Stomach (tissue), 9 donors: ENCODE results near the gene ACTL8. TPM values are rescaled to one million over a fixed set of nuclear protein-coding genes. Genes with fewer than 3 reads are reported as not detected.

ENCODE experiments used
- DNase-seq, 2 donors: peaks; one replicate each; pipeline versions ENCODE4 v3.0.0 to v3.0.0-alpha.2; 2013 to 2019
- H3K27ac ChIP-seq, 5 donors: fragments of 200-600 bp in 4 of 5; sonication (generic) in 4 of 5; one replicate each; pipeline ENCODE4 v1.5.1; 2013 to 2019; ENCODE audit warnings: mild to moderate bottlenecking in 1 of 5, moderate library complexity in 1 of 5
- H3K27me3 ChIP-seq, 3 donors: fragments of 200-600 bp; sonication (generic); one replicate each; pipeline ENCODE4 v1.5.1; 2017 to 2019; ENCODE audit warnings: mixed run types in 1 of 3
- H3K36me3 ChIP-seq, 4 donors: fragments of 200-600 bp; sonication (generic); 1 replicate in 3 of 4; 2 replicates in 1 of 4; pipeline ENCODE4 v1.5.1; 2016 to 2019
- H3K4me1 ChIP-seq, 4 donors: fragments of 200-600 bp; sonication (generic); one replicate each; pipeline ENCODE4 v1.5.1; 2016 to 2019
- H3K4me3 ChIP-seq, 4 donors: fragments of 200-600 bp; sonication (generic) in 3 of 4; one replicate each; pipeline ENCODE4 v1.5.1; 2016 to 2019; ENCODE audit warnings: mild to moderate bottlenecking in 1 of 4
- H3K9me3 ChIP-seq, 4 donors: fragments of 200-600 bp; sonication (generic); one replicate each; pipeline ENCODE4 v1.5.1; 2016 to 2019
- EP300 ChIP-seq: sonication (generic); formaldehyde crosslinking; IDR thresholded peaks from one replicate; pipeline ENCODE4 v1.6.1; 2017; ENCODE audit warnings: antibody characterized with exemption
- POLR2A ChIP-seq, 4 donors: fragments of 450-650 bp; IDR thresholded peaks; one replicate each; pipeline ENCODE4 v1.6.1; 2016; ENCODE audit warnings: antibody characterized with exemption in 4 of 4, control low read depth in 2 of 4, mild to moderate bottlenecking in 1 of 4, moderate library complexity in 1 of 4
- POLR2AphosphoS5 ChIP-seq, 3 donors: sonication (generic); formaldehyde crosslinking; IDR thresholded peaks; one replicate each; pipeline ENCODE4 v1.6.1; 2016; ENCODE audit warnings: antibody characterized with exemption in 3 of 3
- WGBS, 5 donors: extraction: QIAGEN DNeasy Blood & Tissue Kit in 3 of 5; methylation state at CpG; one replicate each; pipeline versions ENCODE4 v1.1.5 to v1.1.7; 2013 to 2018; 5-methylcytosine and 5-hydroxymethylcytosine counted together
- intact Hi-C: fragments of 100-400 bp; cut with DNase I; formaldehyde crosslinking; loops from one replicate; pipeline ENCODE4 v1.15.1; 2023; ENCODE audit warnings: low total_unique reads
- polyA plus RNA-seq, 3 donors: library from polyadenylated mRNA; stranded (reverse); fragments of 200-250 nt; gene quantifications; one replicate each; pipeline ENCODE4 v1.2.3, GENCODE V29; 2013
- total RNA-seq, 5 donors: library from RNA; depleted of rRNA; stranded (reverse); fragments of >200 nt; gene quantifications; one replicate each; pipeline versions ENCODE4 v1.1.0 to v1.2.3, GENCODE V29; 2014 to 2016
- TF ChIP-seq, protein P1 (sequence below), 7 experiments: fragments of 450-650 bp in 4 of 7; fragments of 200-600 bp in 3 of 7; sonication (generic) in 3 of 7; IDR thresholded peaks; one replicate each; pipeline ENCODE4 v1.5.1; 2016 to 2019; ENCODE audit warnings: antibody characterized with exemption in 7 of 7, control low read depth in 2 of 7, mild to moderate bottlenecking in 1 of 7
- donor health status: healthy with polysubstance abuse.
- donor health status: Bipolar disorder and iron deficiency.
- donor health status: healthy.

ACTL8 gene
- total and polyA plus RNA-seq, 8 donors: not detected

DNA sequence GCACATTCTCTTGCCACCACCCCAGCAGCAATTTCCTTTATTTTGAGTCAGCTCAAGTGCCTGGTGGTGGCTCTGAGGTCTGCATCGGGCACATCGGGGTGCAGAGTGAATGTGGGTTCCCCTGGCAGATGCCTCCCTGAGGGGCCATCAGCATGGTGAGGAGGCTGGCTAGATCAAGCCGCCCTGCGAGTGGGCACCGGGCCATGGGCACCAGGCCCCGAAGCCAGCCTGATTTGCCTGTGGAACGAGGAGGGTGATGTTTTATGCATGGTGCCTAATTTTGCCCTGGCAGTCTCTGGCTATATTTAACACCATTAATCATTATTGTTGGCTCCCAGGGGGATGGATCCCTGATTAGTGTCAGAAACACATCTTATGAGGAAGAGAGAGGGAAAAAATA, 36.3 kb downstream of the ACTL8 start:
- Histone ChIP-seq H3K27ac (no peak overlapping the region), H3K36me3 (no peaks in the 10 kb centered on the region), H3K4me1 (no peaks in the 10 kb centered on the region), H3K4me3 (no peak overlapping the region), H3K9me3 (no peaks in the 10 kb centered on the region), H3K27me3 (peaks cover 0 to 52% (median 5%) of the 10 kb centered on the region in 3 donors)
- intact Hi-C loops: no loop called here
- DNase-seq: no peak
- 86 to 94% (median 92%) methylated on average over 7 of the region's 7 CpGs for WGBS, 5 donors
- TF ChIP-seq POLR2AphosphoS5 (IDR thresholded peaks at IDR 0.05) (no peak), POLR2A (IDR thresholded peaks at IDR 0.05) (no peak), EP300 (no peak)
- TF ChIP-seq, protein P1, sequence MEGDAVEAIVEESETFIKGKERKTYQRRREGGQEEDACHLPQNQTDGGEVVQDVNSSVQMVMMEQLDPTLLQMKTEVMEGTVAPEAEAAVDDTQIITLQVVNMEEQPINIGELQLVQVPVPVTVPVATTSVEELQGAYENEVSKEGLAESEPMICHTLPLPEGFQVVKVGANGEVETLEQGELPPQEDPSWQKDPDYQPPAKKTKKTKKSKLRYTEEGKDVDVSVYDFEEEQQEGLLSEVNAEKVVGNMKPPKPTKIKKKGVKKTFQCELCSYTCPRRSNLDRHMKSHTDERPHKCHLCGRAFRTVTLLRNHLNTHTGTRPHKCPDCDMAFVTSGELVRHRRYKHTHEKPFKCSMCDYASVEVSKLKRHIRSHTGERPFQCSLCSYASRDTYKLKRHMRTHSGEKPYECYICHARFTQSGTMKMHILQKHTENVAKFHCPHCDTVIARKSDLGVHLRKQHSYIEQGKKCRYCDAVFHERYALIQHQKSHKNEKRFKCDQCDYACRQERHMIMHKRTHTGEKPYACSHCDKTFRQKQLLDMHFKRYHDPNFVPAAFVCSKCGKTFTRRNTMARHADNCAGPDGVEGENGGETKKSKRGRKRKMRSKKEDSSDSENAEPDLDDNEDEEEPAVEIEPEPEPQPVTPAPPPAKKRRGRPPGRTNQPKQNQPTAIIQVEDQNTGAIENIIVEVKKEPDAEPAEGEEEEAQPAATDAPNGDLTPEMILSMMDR (IDR thresholded peaks at IDR 0.05): no peak

DNA sequence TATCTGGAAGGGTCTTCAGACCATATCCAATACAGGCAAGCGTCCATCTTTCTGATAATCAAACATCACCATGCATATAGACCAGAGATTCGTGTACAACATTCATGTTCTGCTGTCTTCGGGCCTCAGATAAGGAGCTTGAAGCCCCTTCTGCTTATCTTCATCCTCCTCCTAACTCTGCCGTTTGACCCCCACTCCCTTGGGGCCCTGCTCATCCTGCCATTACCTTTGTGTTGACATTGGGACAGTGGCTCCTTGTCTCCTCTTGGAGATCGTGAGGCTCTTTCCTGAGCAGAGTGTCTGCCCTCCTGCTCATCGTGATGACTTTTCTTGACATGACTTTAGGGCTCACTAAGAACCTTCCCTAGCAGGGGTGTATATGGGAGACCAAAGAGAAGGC, 37.3 kb downstream of the ACTL8 start:
- H3K36me3 ChIP-seq: no peaks in the 10 kb centered on the region
- no peak overlapping the region for H3K4me3 ChIP-seq
- WGBS, 5 donors: 67 to 82% (median 72%) methylated on average over 6 of the region's 6 CpGs
- TF ChIP-seq EP300: no peak
- no peak for TF ChIP-seq POLR2AphosphoS5 (IDR thresholded peaks at IDR 0.05)
- TF ChIP-seq, protein P1 (IDR thresholded peaks at IDR 0.05): no peak
- no peak for TF ChIP-seq POLR2A (IDR thresholded peaks at IDR 0.05)
- no peaks in the 10 kb centered on the region for H3K4me1 ChIP-seq
- H3K27ac ChIP-seq: no peak overlapping the region
- intact Hi-C loops: no loop called here
- H3K9me3 ChIP-seq: no peaks in the 10 kb centered on the region
- DNase-seq: no peak
- H3K27me3 ChIP-seq: peaks cover 0 to 60% (median 8%) of the 10 kb centered on the region in 3 donors

- WGBS, 5 donors: 53 to 55% (median 54%) methylated on average over 15 of the region's 15 CpGs
- no peak overlapping the region for H3K4me3 ChIP-seq
- no peaks in the 10 kb centered on the region for H3K36me3 ChIP-seq
- intact Hi-C loops: no loop called here
- TF ChIP-seq POLR2AphosphoS5 (IDR thresholded peaks at IDR 0.05): no peak
- no peak for TF ChIP-seq POLR2A (IDR thresholded peaks at IDR 0.05)
- TF ChIP-seq, protein P1 (IDR thresholded peaks at IDR 0.05): no peak
- TF ChIP-seq EP300: no peak
- DNase-seq: peak in 1 of 2 donors; percentile 18
- no peaks in the 10 kb centered on the region for H3K9me3 ChIP-seq
- H3K27me3 ChIP-seq: peaks cover 0 to 68% (median 8%) of the 10 kb centered on the region in 3 donors
- no peak overlapping the region for H3K27ac ChIP-seq
- no peaks in the 10 kb centered on the region for H3K4me1 ChIP-seq
Observed at GRCh38 chr1:17795081-17795809, 40.1 kb downstream of the ACTL8 start.

- Histone ChIP-seq H3K4me3 (no peak overlapping the region), H3K27ac (no peak overlapping the region), H3K4me1 (no peaks in the 10 kb centered on the region), H3K36me3 (no peaks in the 10 kb centered on the region), H3K9me3 (no peaks in the 10 kb centered on the region), H3K27me3 (peaks cover 0 to 60% (median 8%) of the 10 kb centered on the region in 3 donors)
- TF ChIP-seq POLR2AphosphoS5 (IDR thresholded peaks at IDR 0.05): no peak
- TF ChIP-seq, protein P1 (IDR thresholded peaks at IDR 0.05): no peak
- no peak for DNase-seq
- intact Hi-C loops: no loop called here
- 65 to 76% (median 74%) methylated on average over 9 to 10 of the region's 10 CpGs for WGBS, 5 donors
Observed at GRCh38 chr1:17795836-17796645, 40.9 kb downstream of the ACTL8 start.
